Liver (tissue), 9 donors: Measurements from ENCODE around the gene CTAGE4. TPM values are rescaled to one million over a fixed set of nuclear protein-coding genes. Genes with fewer than 3 reads are reported as not detected.
A peak's percentile ranks its signal among the peaks of the same experiment; 100 is the strongest.
"Not testable (repeated sequence)": the region's sequence is repeated elsewhere in the genome, so short reads cannot be mapped to it uniquely, and the experiment has no call there.

ENCODE experiments used
- DNase-seq: peaks from one replicate; pipeline ENCODE4 v3.0.0-alpha.2; 2017; ENCODE audit warnings: low spot score
- H3K27ac ChIP-seq, 2 donors: one replicate each; pipeline ENCODE4 v1.7.0; 2013; ENCODE audit warnings: inconsistent platforms in 2 of 2, low read length in 2 of 2, control low read depth in 1 of 2, low read depth in 1 of 2, mild to moderate bottlenecking in 1 of 2
- H3K27me3 ChIP-seq, 4 donors: one replicate each; pipeline versions ENCODE4 v1.6.1 to v1.7.0; 2013; ENCODE audit warnings: low read length in 3 of 4, inconsistent platforms in 1 of 4, mild to moderate bottlenecking in 1 of 4, moderate library complexity in 1 of 4; ENCODE audit not compliant: control insufficient read depth in 4 of 4, insufficient read depth in 4 of 4
- H3K36me3 ChIP-seq, 4 donors: one replicate each; pipeline versions ENCODE4 v1.6.1 to v1.7.0; 2013; ENCODE audit warnings: low read length in 3 of 4, mild to moderate bottlenecking in 3 of 4, low read depth in 1 of 4, moderate library complexity in 1 of 4; ENCODE audit not compliant: control insufficient read depth in 4 of 4, insufficient read depth in 3 of 4
- H3K4me1 ChIP-seq, 4 donors: one replicate each; pipeline versions ENCODE4 v1.6.1 to v1.7.0; 2013; ENCODE audit warnings: low read length in 3 of 4, mild to moderate bottlenecking in 3 of 4, moderate library complexity in 1 of 4; ENCODE audit not compliant: control insufficient read depth in 4 of 4, insufficient read depth in 4 of 4
- H3K4me3 ChIP-seq, 3 donors: one replicate each; pipeline versions ENCODE4 v1.6.1 to v1.7.0; 2013; ENCODE audit warnings: low read length in 3 of 3, control low read depth in 1 of 3, low read depth in 1 of 3, mild to moderate bottlenecking in 1 of 3
- H3K9ac ChIP-seq, 2 donors: one replicate each; pipeline ENCODE4 v1.7.0; 2013; ENCODE audit warnings: low read length in 2 of 2, mild to moderate bottlenecking in 2 of 2, moderate library complexity in 2 of 2, control low read depth in 1 of 2, low read depth in 1 of 2
- H3K9me3 ChIP-seq, 4 donors: one replicate each; pipeline versions ENCODE4 v1.6.1 to v1.7.0; 2013; ENCODE audit warnings: low read length in 3 of 4; ENCODE audit not compliant: control insufficient read depth in 4 of 4
- EGR1 ChIP-seq, 2 donors: IDR thresholded peaks; 2 replicates each; pipeline ENCODE4 v1.6.1; 2016 to 2018; ENCODE audit warnings: antibody characterized with exemption in 2 of 2, low read depth in 2 of 2
- FOXA2 ChIP-seq: IDR thresholded peaks from 2 replicates; pipeline ENCODE4 v1.6.1; 2016; ENCODE audit warnings: antibody characterized with exemption
- GABPA ChIP-seq, 2 donors: IDR thresholded peaks in 1 of 2; conservative IDR thresholded peaks in 1 of 2; 2 replicates each; pipeline ENCODE4 v1.6.1; 2016; ENCODE audit warnings: antibody characterized with exemption in 2 of 2, mild to moderate bottlenecking in 1 of 2, moderate library complexity in 1 of 2
- HNF4A ChIP-seq, 2 donors: conservative IDR thresholded peaks; 2 replicates each; pipeline ENCODE4 v1.6.1; 2016; ENCODE audit warnings: antibody characterized with exemption in 2 of 2, mild to moderate bottlenecking in 2 of 2
- HNF4G ChIP-seq: IDR thresholded peaks from 2 replicates; pipeline ENCODE4 v1.6.1; 2016; ENCODE audit warnings: antibody characterized with exemption
- JUND ChIP-seq, 2 donors: IDR thresholded peaks; 2 replicates each; pipeline ENCODE4 v1.6.1; 2016; ENCODE audit warnings: antibody characterized with exemption in 2 of 2
- RAD21 ChIP-seq, 2 donors: IDR thresholded peaks; 2 replicates each; pipeline ENCODE4 v1.6.1; 2016; ENCODE audit warnings: antibody characterized with exemption in 2 of 2, mild to moderate bottlenecking in 2 of 2
- RXRA ChIP-seq, 2 donors: IDR thresholded peaks; 2 replicates each; pipeline ENCODE4 v1.6.1; 2017 to 2018; ENCODE audit warnings: antibody characterized with exemption in 2 of 2, mild to moderate bottlenecking in 1 of 2
- SP1 ChIP-seq: IDR thresholded peaks from 2 replicates; pipeline ENCODE4 v1.6.1; 2018; ENCODE audit warnings: antibody characterized with exemption, mild to moderate bottlenecking
- TAF1 ChIP-seq: conservative IDR thresholded peaks from 2 replicates; pipeline ENCODE4 v1.6.1; 2016; ENCODE audit warnings: antibody characterized with exemption, mild to moderate bottlenecking
- YY1 ChIP-seq: IDR thresholded peaks from 2 replicates; pipeline ENCODE4 v1.6.1; 2016; ENCODE audit warnings: antibody characterized with exemption, mild to moderate bottlenecking
- WGBS: extraction: QIAGEN DNeasy Blood & Tissue Kit; methylation state at CpG from one replicate; pipeline ENCODE4 v1.1.7; 2013; 5-methylcytosine and 5-hydroxymethylcytosine counted together
- polyA plus RNA-seq, 2 donors: library from polyadenylated mRNA; stranded (reverse) in 1 of 2; unstranded in 1 of 2; fragments of 200-250 nt in 1 of 2; fragments of >200 nt in 1 of 2; fragmentation: Nextera tagmentation in 1 of 2; extraction: Ambion mirVana in 1 of 2; gene quantifications; one replicate each; pipeline versions ENCODE4 v1.2.1 to v1.2.3, GENCODE V29; 2013 to 2015
- total RNA-seq, 2 donors: library from RNA; depleted of rRNA; stranded (reverse); fragments of >200 nt; gene quantifications; one replicate each; pipeline ENCODE4 v1.2.3, GENCODE V29; 2014
- TF ChIP-seq, protein P1 (sequence below): IDR thresholded peaks from 2 replicates; pipeline ENCODE4 v1.6.1; 2016; ENCODE audit warnings: antibody characterized with exemption
- TF ChIP-seq, protein P2 (sequence below): IDR thresholded peaks from 2 replicates; pipeline ENCODE4 v1.6.1; 2016; ENCODE audit warnings: antibody characterized with exemption
- TF ChIP-seq, protein P3 (sequence below): IDR thresholded peaks from 2 replicates; pipeline ENCODE4 v1.6.1; 2016; ENCODE audit warnings: antibody characterized with exemption, mild to moderate bottlenecking
- TF ChIP-seq, protein P4 (sequence below): fragments of 150-350 bp; IDR thresholded peaks from 2 replicates; pipeline ENCODE4 v1.5.1; 2017; ENCODE audit warnings: improper control_type of control experiment, low read depth, low read length; ENCODE audit not compliant: missing input control
- donor health status: healthy.
- donor health status: healthy.
- donor health status: healthy.
- donor health status: healthy.
- donor health status: healthy.

Gene CTAGE4
- total and polyA plus RNA-seq, 4 donors, result 0.55 to 1.7 (median 1.4) TPM

DNA sequence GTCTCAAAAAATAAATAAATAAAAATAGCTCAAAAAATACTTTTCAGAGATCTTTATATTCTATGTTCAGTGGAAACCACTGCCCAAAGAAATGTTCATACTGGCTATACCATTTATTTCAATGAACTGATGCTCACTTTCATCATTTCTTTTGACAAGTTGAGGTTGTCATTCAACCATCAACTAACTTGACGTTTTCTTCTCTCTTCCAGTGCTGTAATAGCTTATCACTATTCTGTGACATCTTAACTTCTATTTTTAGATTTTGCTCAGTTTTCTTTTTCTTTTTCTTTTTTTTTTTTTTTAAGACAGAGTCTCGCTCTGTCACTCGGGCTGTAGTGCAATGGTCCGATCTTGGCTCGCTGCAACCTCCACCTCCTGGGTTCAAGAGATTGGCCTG is 8.7 kb upstream of the CTAGE4 start:
- H3K9ac ChIP-seq, result no peak overlapping the region
- H3K36me3 ChIP-seq, result no peaks in the 10 kb centered on the region
- no peaks in the 10 kb centered on the region for H3K4me1 ChIP-seq
- H3K4me3 ChIP-seq, result no peak overlapping the region
- H3K9me3 ChIP-seq, result no peaks in the 10 kb centered on the region
- 92% methylated on average over 5 of the region's 5 CpGs for WGBS
- H3K27me3 ChIP-seq, result no peaks in the 10 kb centered on the region
- no peak for DNase-seq
- no peak overlapping the region for H3K27ac ChIP-seq
- TF ChIP-seq, protein P1, sequence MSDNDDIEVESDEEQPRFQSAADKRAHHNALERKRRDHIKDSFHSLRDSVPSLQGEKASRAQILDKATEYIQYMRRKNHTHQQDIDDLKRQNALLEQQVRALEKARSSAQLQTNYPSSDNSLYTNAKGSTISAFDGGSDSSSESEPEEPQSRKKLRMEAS, result no peak
- TF ChIP-seq GABPA (IDR thresholded peaks at IDR 0.05 in 1 of 2, conservative IDR thresholded peaks at IDR 0.05 in 1 of 2) (no peak), RXRA (IDR thresholded peaks at IDR 0.05) (no peak), JUND (IDR thresholded peaks at IDR 0.05) (no peak), SP1 (no peak), RAD21 (IDR thresholded peaks at IDR 0.05) (no peak), HNF4G (no peak), HNF4A (conservative IDR thresholded peaks at IDR 0.05) (no peak), TAF1 (no peak), EGR1 (IDR thresholded peaks at IDR 0.05; ENCODE audit: low read depth in 2 of 2) (no peak), YY1 (no peak), FOXA2 (no peak)
- TF ChIP-seq, protein P2, sequence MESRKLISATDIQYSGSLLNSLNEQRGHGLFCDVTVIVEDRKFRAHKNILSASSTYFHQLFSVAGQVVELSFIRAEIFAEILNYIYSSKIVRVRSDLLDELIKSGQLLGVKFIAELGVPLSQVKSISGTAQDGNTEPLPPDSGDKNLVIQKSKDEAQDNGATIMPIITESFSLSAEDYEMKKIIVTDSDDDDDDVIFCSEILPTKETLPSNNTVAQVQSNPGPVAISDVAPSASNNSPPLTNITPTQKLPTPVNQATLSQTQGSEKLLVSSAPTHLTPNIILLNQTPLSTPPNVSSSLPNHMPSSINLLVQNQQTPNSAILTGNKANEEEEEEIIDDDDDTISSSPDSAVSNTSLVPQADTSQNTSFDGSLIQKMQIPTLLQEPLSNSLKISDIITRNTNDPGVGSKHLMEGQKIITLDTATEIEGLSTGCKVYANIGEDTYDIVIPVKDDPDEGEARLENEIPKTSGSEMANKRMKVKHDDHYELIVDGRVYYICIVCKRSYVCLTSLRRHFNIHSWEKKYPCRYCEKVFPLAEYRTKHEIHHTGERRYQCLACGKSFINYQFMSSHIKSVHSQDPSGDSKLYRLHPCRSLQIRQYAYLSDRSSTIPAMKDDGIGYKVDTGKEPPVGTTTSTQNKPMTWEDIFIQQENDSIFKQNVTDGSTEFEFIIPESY, result no peak
- TF ChIP-seq, protein P3, sequence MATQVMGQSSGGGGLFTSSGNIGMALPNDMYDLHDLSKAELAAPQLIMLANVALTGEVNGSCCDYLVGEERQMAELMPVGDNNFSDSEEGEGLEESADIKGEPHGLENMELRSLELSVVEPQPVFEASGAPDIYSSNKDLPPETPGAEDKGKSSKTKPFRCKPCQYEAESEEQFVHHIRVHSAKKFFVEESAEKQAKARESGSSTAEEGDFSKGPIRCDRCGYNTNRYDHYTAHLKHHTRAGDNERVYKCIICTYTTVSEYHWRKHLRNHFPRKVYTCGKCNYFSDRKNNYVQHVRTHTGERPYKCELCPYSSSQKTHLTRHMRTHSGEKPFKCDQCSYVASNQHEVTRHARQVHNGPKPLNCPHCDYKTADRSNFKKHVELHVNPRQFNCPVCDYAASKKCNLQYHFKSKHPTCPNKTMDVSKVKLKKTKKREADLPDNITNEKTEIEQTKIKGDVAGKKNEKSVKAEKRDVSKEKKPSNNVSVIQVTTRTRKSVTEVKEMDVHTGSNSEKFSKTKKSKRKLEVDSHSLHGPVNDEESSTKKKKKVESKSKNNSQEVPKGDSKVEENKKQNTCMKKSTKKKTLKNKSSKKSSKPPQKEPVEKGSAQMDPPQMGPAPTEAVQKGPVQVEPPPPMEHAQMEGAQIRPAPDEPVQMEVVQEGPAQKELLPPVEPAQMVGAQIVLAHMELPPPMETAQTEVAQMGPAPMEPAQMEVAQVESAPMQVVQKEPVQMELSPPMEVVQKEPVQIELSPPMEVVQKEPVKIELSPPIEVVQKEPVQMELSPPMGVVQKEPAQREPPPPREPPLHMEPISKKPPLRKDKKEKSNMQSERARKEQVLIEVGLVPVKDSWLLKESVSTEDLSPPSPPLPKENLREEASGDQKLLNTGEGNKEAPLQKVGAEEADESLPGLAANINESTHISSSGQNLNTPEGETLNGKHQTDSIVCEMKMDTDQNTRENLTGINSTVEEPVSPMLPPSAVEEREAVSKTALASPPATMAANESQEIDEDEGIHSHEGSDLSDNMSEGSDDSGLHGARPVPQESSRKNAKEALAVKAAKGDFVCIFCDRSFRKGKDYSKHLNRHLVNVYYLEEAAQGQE, result no peak

DNA sequence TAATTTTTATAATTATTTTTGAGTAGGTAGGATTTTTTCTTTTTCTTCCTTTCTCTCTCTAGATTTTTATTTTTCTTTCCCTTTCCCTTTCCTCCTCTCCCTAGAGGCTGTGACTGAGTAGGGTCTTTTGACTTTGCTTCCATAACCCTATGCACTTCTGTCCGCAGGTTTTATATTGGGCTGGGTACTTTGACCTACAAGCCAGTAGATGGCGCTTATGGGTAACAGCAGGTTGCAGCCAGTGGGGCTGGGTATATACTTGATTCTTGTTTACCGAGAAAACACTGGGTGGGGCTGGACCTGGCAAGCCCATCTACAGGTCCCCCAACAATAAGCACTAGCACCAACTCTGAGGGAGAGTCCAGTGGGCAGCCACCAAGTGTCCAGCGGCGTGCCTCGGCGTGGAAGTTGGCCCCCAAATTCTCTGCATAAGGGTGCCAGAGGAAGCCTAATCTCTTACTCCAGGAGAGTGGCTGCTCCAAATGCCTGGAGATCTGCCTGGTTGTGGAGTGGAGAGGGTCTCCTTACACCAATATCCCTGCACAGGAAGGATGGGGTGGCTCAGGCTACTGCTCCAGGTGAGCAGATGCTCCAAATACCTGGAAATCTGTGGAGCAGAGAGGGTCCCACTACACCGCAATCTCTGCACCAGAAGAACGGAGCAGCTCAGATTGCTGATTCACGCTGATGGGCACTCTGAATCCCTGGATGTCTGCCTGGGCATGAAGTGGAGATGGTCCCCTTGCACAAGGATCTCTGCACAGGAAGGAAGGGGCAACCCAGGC is 4.7 kb upstream of the CTAGE4 start:
- not testable (repeated sequence) for H3K36me3 ChIP-seq, H3K4me3 ChIP-seq, H3K9me3 ChIP-seq, H3K4me1 ChIP-seq, H3K27me3 ChIP-seq, H3K27ac ChIP-seq, H3K9ac ChIP-seq, DNase-seq
- peak; percentile 61 to 65 for TF ChIP-seq RAD21 (IDR thresholded peaks at IDR 0.05)
- TF ChIP-seq, protein P4, sequence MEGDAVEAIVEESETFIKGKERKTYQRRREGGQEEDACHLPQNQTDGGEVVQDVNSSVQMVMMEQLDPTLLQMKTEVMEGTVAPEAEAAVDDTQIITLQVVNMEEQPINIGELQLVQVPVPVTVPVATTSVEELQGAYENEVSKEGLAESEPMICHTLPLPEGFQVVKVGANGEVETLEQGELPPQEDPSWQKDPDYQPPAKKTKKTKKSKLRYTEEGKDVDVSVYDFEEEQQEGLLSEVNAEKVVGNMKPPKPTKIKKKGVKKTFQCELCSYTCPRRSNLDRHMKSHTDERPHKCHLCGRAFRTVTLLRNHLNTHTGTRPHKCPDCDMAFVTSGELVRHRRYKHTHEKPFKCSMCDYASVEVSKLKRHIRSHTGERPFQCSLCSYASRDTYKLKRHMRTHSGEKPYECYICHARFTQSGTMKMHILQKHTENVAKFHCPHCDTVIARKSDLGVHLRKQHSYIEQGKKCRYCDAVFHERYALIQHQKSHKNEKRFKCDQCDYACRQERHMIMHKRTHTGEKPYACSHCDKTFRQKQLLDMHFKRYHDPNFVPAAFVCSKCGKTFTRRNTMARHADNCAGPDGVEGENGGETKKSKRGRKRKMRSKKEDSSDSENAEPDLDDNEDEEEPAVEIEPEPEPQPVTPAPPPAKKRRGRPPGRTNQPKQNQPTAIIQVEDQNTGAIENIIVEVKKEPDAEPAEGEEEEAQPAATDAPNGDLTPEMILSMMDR, result peak; percentile 37
- 58% methylated on average over 10 of the region's 10 CpGs for WGBS

DNA sequence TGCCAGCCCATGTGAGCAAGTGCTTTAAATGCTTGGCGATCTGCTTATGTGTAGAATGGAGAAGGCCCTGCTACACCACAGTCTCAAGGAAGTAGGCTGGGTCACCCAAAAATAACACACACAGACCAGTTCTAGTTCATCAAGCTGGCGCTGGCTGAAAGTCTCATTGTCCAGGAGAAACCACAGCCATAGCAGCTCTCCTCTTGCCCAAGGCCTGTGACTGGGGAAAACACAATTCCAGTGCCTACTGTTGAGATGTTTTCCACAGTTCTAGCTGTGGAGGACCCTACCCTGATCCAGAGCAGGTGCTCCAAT is 4.1 kb upstream of the CTAGE4 start:
- not testable (repeated sequence) for H3K36me3 ChIP-seq, H3K9ac ChIP-seq, H3K27me3 ChIP-seq, H3K9me3 ChIP-seq, H3K27ac ChIP-seq, DNase-seq, H3K4me1 ChIP-seq, H3K4me3 ChIP-seq
- whole genome bisulfite sequencing, result 90% methylated on average over 1 of the region's 2 CpGs

DNA sequence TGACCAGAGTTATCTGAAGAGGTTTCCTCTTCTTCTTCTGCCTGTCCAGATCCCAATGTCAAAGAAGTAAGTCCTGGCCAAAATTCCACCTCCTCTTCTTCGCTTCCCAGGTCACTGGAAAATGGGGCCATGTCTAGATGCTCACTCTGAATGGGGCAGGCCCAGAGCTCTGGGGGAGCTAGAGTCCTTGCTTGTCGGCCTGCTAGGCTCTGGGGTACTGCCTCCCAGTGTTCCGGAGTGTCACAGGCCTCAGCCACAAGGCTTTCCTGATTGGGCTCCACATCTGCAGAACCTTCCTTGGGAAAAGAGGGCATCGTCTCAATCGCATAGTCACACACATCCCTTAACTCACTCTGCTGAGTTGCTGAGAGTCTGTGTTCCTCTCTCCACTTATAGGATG is 4.6 kb downstream of the CTAGE4 start:
- not testable (repeated sequence) for H3K27ac ChIP-seq, H3K4me3 ChIP-seq, H3K36me3 ChIP-seq, H3K4me1 ChIP-seq, H3K9ac ChIP-seq, H3K9me3 ChIP-seq, H3K27me3 ChIP-seq, DNase-seq
- WGBS, result no CpG with 5 or more reads among the region's 5 CpGs
